Fibroblast of lung (primary cell): ENCODE results near the gene CYP3A5. TPM values are rescaled to one million over a fixed set of nuclear protein-coding genes. Genes with fewer than 3 reads are reported as not detected.

ENCODE experiments used
- DNase-seq, 2 donors: peaks; one replicate each; pipeline versions ENCODE4 v3.0.0 to v3.0.0-alpha.2; 2010; ENCODE audit warnings: low read depth in 2 of 2
- H2AFZ ChIP-seq: 2 replicates; pipeline ENCODE4 v1.5.1; 2012; ENCODE audit warnings: low read length, control low read depth, inconsistent platforms
- H3K27ac ChIP-seq: 2 replicates; pipeline ENCODE4 v1.5.1; 2011; ENCODE audit warnings: low read length, control low read depth; ENCODE audit not compliant: insufficient read depth
- H3K27me3 ChIP-seq: 2 replicates; pipeline ENCODE4 v1.5.1; 2011; ENCODE audit warnings: mild to moderate bottlenecking, low read length; ENCODE audit not compliant: control insufficient read depth, insufficient read depth
- H3K36me3 ChIP-seq: 2 replicates; pipeline ENCODE4 v1.5.1; 2011; ENCODE audit warnings: low read length; ENCODE audit not compliant: control insufficient read depth, insufficient read depth
- H3K4me1 ChIP-seq: 2 replicates; pipeline ENCODE4 v1.5.1; 2011; ENCODE audit warnings: low read length; ENCODE audit not compliant: control insufficient read depth, insufficient read depth; ENCODE audit errors: extremely low read depth
- H3K4me2 ChIP-seq: 2 replicates; pipeline ENCODE4 v1.5.1; 2011; ENCODE audit warnings: low read length, control low read depth; ENCODE audit not compliant: insufficient read depth; ENCODE audit errors: extremely low read depth
- H3K4me3 ChIP-seq, 4 experiments: fragments of 200-600 bp in 1 of 4; sonication (generic) in 1 of 4; replicated peaks in 1 of 4; 2 replicates each; pipeline ENCODE4 v1.5.1; 2011 to 2016; ENCODE audit warnings: low read length in 4 of 4, low read depth in 3 of 4, mild to moderate bottlenecking in 3 of 4, control low read depth in 2 of 4, inconsistent platforms in 1 of 4, mixed read lengths in 1 of 4; ENCODE audit not compliant: insufficient read depth in 1 of 4; ENCODE audit errors: control extremely low read depth in 1 of 4
- H3K79me2 ChIP-seq: 2 replicates; pipeline ENCODE4 v1.5.1; 2012; ENCODE audit warnings: mild to moderate bottlenecking, low read length, inconsistent platforms; ENCODE audit not compliant: control insufficient read depth, insufficient read depth
- H3K9ac ChIP-seq: 2 replicates; pipeline ENCODE4 v1.5.1; 2011; ENCODE audit warnings: mild to moderate bottlenecking, low read length, control low read depth; ENCODE audit not compliant: insufficient read depth
- H3K9me3 ChIP-seq: 2 replicates; pipeline ENCODE4 v1.5.1; 2012; ENCODE audit warnings: low read depth, low read length; ENCODE audit not compliant: control insufficient read depth, insufficient read depth
- H4K20me1 ChIP-seq: 2 replicates; pipeline ENCODE4 v1.5.1; 2011; ENCODE audit warnings: low read length; ENCODE audit not compliant: control insufficient read depth, insufficient read depth; ENCODE audit errors: extremely low read depth
- EZH2 ChIP-seq: IDR thresholded peaks from 2 replicates; pipeline ENCODE4 v1.5.1; 2012; ENCODE audit warnings: low read length, control low read depth, mild to moderate bottlenecking; ENCODE audit errors: missing control alignments
- polyA plus RNA-seq, 2 donors: library from polyadenylated mRNA; depleted of rRNA in 1 of 2; stranded (reverse) in 1 of 2; unstranded in 1 of 2; fragments of >200 nt; gene quantifications; 2 replicates each; pipeline ENCODE4 v1.2.1, GENCODE V29; 2011 to 2012; ENCODE audit warnings: missing spikeins in 1 of 2
- total RNA-seq: library from RNA; depleted of rRNA; stranded (reverse); fragments of >200 nt; gene quantifications from 2 replicates; pipeline ENCODE4 v1.2.1, GENCODE V29; 2014
- TF ChIP-seq, protein P1 (sequence below), 2 donors: IDR thresholded peaks in 1 of 2; conservative IDR thresholded peaks in 1 of 2; 1 replicate in 1 of 2; 2 replicates in 1 of 2; pipeline ENCODE4 v1.5.1; 2011 to 2012; ENCODE audit warnings: low read length in 2 of 2, control low read depth in 1 of 2, inconsistent platforms in 1 of 2, low read depth in 1 of 2, mild to moderate bottlenecking in 1 of 2

CYP3A5 gene
- total and polyA plus RNA-seq, 2 donors (not counting 1 experiment from before 2014, with no cell fraction given): 1.9 to 12.4 TPM

DNA sequence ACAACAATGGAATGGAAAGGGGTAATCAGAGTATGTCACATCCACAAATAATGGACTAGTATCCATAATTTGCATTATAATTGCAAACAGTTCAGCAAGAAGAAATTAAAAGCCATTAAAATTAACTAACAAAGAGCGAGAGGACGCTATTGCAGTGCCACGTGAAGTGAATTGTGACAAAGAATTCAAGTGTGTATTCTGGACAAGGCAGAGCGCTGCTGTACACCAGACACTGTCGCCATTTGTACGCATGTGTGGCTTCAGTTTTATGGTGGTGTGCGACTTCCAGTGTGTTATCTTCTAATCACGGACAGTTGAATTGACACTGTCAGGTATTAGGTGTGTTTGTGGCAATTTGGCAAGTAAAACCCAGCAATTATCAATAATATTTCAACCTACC lies 11.3 kb downstream of the CYP3A5 start:
- Histone ChIP-seq H3K27me3 (no peaks in the 10 kb centered on the region), H4K20me1 (no peaks in the 10 kb centered on the region), H3K4me1 (no peaks in the 10 kb centered on the region), H3K4me2 (no peak overlapping the region), H3K36me3 (no peaks in the 10 kb centered on the region), H3K9ac (no peak overlapping the region), H3K79me2 (no peaks in the 10 kb centered on the region), H3K9me3 (no peaks in the 10 kb centered on the region), H2AFZ (no peak overlapping the region), H3K4me3 (no peak overlapping the region), H3K27ac (no peak overlapping the region)
- TF ChIP-seq, protein P1, sequence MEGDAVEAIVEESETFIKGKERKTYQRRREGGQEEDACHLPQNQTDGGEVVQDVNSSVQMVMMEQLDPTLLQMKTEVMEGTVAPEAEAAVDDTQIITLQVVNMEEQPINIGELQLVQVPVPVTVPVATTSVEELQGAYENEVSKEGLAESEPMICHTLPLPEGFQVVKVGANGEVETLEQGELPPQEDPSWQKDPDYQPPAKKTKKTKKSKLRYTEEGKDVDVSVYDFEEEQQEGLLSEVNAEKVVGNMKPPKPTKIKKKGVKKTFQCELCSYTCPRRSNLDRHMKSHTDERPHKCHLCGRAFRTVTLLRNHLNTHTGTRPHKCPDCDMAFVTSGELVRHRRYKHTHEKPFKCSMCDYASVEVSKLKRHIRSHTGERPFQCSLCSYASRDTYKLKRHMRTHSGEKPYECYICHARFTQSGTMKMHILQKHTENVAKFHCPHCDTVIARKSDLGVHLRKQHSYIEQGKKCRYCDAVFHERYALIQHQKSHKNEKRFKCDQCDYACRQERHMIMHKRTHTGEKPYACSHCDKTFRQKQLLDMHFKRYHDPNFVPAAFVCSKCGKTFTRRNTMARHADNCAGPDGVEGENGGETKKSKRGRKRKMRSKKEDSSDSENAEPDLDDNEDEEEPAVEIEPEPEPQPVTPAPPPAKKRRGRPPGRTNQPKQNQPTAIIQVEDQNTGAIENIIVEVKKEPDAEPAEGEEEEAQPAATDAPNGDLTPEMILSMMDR (conservative IDR thresholded peaks at IDR 0.05 in 1 of 2, IDR thresholded peaks at IDR 0.05 in 1 of 2; ENCODE audit: low read depth in 1 of 2, low read length in 2 of 2): no peak
- TF ChIP-seq EZH2: no peak
- no peak for DNase-seq

DNA sequence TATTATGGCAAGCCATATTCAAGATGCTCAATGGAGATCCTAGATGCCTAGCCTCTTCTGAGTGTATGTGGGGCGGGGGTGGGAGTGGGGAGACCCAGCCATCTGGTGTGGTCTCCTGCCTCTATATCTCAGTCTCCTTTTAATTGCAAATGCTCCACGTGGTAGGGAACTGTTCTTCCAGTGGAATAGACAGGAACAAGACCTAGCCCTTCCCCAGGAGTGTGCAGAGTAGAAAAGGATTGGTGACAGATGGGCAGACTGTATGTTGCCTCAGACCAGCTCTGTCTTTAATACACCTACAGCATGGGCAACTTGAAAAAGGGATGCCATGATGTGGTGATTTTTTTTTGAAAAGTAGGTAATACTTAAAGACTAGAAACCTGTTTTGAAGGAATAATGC lies 12.6 kb downstream of the CYP3A5 start:
- Histone ChIP-seq H3K9me3 (no peaks in the 10 kb centered on the region), H3K27me3 (no peaks in the 10 kb centered on the region), H3K4me1 (no peaks in the 10 kb centered on the region), H3K27ac (no peak overlapping the region), H3K4me3 (no peak overlapping the region), H3K36me3 (no peaks in the 10 kb centered on the region), H2AFZ (no peak overlapping the region), H4K20me1 (no peaks in the 10 kb centered on the region), H3K79me2 (no peaks in the 10 kb centered on the region), H3K4me2 (no peak overlapping the region), H3K9ac (no peak overlapping the region)
- DNase-seq: no peak
- TF ChIP-seq, protein P1 (conservative IDR thresholded peaks at IDR 0.05 in 1 of 2, IDR thresholded peaks at IDR 0.05 in 1 of 2; ENCODE audit: low read depth in 1 of 2, low read length in 2 of 2): no peak
- TF ChIP-seq EZH2: no peak

DNA sequence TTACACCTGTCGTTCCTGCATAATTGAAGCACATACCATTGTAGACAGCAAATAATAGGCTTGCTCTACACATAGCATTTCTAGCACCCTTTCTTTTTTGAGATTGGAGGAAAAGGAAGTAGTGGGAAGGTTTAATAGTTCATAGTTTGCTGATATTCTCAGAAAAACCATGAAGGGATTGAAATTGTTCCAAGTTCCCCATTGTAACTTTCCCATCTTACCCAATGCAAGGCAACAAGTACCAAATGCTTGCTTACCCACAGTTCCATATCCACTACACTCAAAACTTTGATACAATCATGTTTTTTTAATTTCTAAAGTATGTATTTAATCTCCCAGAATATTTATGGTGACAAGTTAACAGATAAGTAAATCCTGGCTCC lies 13.8 kb downstream of the CYP3A5 start:
- Histone ChIP-seq H3K36me3 (no peaks in the 10 kb centered on the region), H3K4me3 (no peak overlapping the region), H4K20me1 (no peaks in the 10 kb centered on the region), H3K4me1 (no peaks in the 10 kb centered on the region), H3K27ac (no peak overlapping the region), H3K79me2 (no peaks in the 10 kb centered on the region), H3K9me3 (no peaks in the 10 kb centered on the region), H3K4me2 (no peak overlapping the region), H3K27me3 (no peaks in the 10 kb centered on the region), H3K9ac (no peak overlapping the region), H2AFZ (no peak overlapping the region)
- DNase-seq: no peak
- TF ChIP-seq, protein P1 (conservative IDR thresholded peaks at IDR 0.05 in 1 of 2, IDR thresholded peaks at IDR 0.05 in 1 of 2; ENCODE audit: low read depth in 1 of 2, low read length in 2 of 2): no peak
- no peak for TF ChIP-seq EZH2
